OCI-LY7 (cell line): ENCODE data around the gene SULT1C2.

Experiments used
- CTCF ChIP-seq: fragments of 200-600 bp; sonication (generic); conservative IDR thresholded peaks from 2 replicates; pipeline ENCODE4 v1.5.1; 2014; ENCODE audit warnings: mild to moderate bottlenecking, antibody characterized with exemption, low read length, moderate library complexity, mixed read lengths
- EZH2phosphoT487 ChIP-seq: fragments of 200-600 bp; sonication (generic); IDR thresholded peaks from 2 replicates; pipeline ENCODE4 v1.6.1; 2018; ENCODE audit warnings: low read depth, borderline replicate concordance, mild to moderate bottlenecking, mixed run types, antibody characterized with exemption, low read length, moderate library complexity, mixed read lengths

GRCh38 chr2:108355906-108356734 lies 67.4 kb downstream of the SULT1C2 start:
- TF ChIP-seq CTCF (no peak), EZH2phosphoT487 (no peak)
